SK-N-SH (cell line): Measurements from ENCODE around the gene C19orf47. TPM values are rescaled to one million over a fixed set of nuclear protein-coding genes. Genes with fewer than 3 reads are reported as not detected.

Experiments used
- CTCF ChIA-PET: fragments of 300-600, 350-600 bp; formaldehyde crosslinking; extraction: SDS; loops from one replicate; lab custom pipeline; 2021; lab: Yijun Ruan, JAX
- POLR2A ChIA-PET: fragments of 350-600 bp; sonication (Branson Sonifier 250); formaldehyde crosslinking; extraction: SDS; loops from one replicate; lab custom pipeline; 2020; ENCODE audit warnings: antibody characterized with exemption, inconsistent platforms; lab: Yijun Ruan, JAX
- DNase-seq: peaks from one replicate; pipeline ENCODE4 v3.0.0; 2012
- H2AFZ ChIP-seq: fragments of 200-600 bp; sonication (generic); 2 replicates; pipeline ENCODE4 v1.8.1; 2016; ENCODE audit warnings: antibody characterized with exemption, mild to moderate bottlenecking, low read depth
- H3F3A ChIP-seq: fragments of 200-600 bp; sonication (generic); replicated peaks from 2 replicates; pipeline ENCODE3; 2016; ENCODE audit warnings: antibody characterized with exemption, mild to moderate bottlenecking; ENCODE audit not compliant: insufficient read depth
- H3K27ac ChIP-seq, 2 experiments: fragments of 200-500 bp in 1 of 2; fragments of 200-600 bp in 1 of 2; sonication (Bioruptor generic) in 1 of 2; sonication (generic), shearing (Covaris generic) in 1 of 2; 2 replicates each; pipeline versions ENCODE4 v1.5.1 to v1.6.1; 2014 to 2016; ENCODE audit warnings: low read depth in 2 of 2, inconsistent platforms in 1 of 2, low read length in 1 of 2, mild to moderate bottlenecking in 1 of 2, mixed read lengths in 1 of 2
- H3K27me3 ChIP-seq: fragments of 200-600 bp; sonication (generic), shearing (Covaris generic); 2 replicates; pipeline ENCODE4 v1.6.1; 2016; ENCODE audit warnings: mixed run types; ENCODE audit not compliant: insufficient read depth
- H3K36me3 ChIP-seq, 2 experiments: fragments of 200-500 bp in 1 of 2; fragments of 200-600 bp in 1 of 2; sonication (Bioruptor generic) in 1 of 2; sonication (generic) in 1 of 2; replicated peaks in 1 of 2; 2 replicates each; pipeline versions ENCODE3 to v1.5.1; 2014 to 2016; ENCODE audit warnings: low read length in 1 of 2, mild to moderate bottlenecking in 1 of 2; ENCODE audit not compliant: insufficient read depth in 2 of 2, control insufficient read depth in 1 of 2
- H3K4me1 ChIP-seq, 2 experiments: fragments of 200-500 bp in 1 of 2; fragments of 200-600 bp in 1 of 2; sonication (Bioruptor generic) in 1 of 2; sonication (generic), shearing (Covaris generic) in 1 of 2; 2 replicates each; pipeline versions ENCODE4 v1.5.1 to v1.6.1; 2014 to 2016; ENCODE audit warnings: low read depth in 1 of 2, low read length in 1 of 2, mixed run types in 1 of 2; ENCODE audit not compliant: insufficient read depth in 2 of 2, control insufficient read depth in 1 of 2
- H3K4me2 ChIP-seq: fragments of 200-600 bp; sonication (generic), shearing (Covaris generic); 2 replicates; pipeline ENCODE4 v1.6.1; 2017; ENCODE audit warnings: mixed run types
- H3K4me3 ChIP-seq, 2 experiments: fragments of 200-500 bp in 1 of 2; fragments of 200-600 bp in 1 of 2; sonication (Bioruptor generic) in 1 of 2; sonication (generic), shearing (Covaris generic) in 1 of 2; 2 replicates each; pipeline versions ENCODE4 v1.5.1 to v1.8.1; 2014 to 2016; ENCODE audit warnings: low read depth in 2 of 2, inconsistent platforms in 1 of 2, low read length in 1 of 2, mild to moderate bottlenecking in 1 of 2, mixed read lengths in 1 of 2, moderate library complexity in 1 of 2
- H3K79me2 ChIP-seq: fragments of 200-600 bp; sonication (generic); 2 replicates; pipeline ENCODE4 v1.8.1; 2017; ENCODE audit warnings: mild to moderate bottlenecking; ENCODE audit not compliant: insufficient read depth
- H3K9ac ChIP-seq: fragments of 200-600 bp; sonication (generic); 2 replicates; pipeline ENCODE4 v1.6.1; 2017; ENCODE audit warnings: mixed run types
- H3K9me2 ChIP-seq: fragments of 200-600 bp; sonication (generic); 2 replicates; pipeline ENCODE4 v1.6.1; 2017; ENCODE audit warnings: mixed run types
- H3K9me3 ChIP-seq: fragments of 200-600 bp; sonication (generic); 2 replicates; pipeline ENCODE4 v1.6.1; 2017; ENCODE audit warnings: mixed run types, mild to moderate bottlenecking, moderate library complexity
- H4K20me1 ChIP-seq: fragments of 200-600 bp; sonication (generic); 2 replicates; pipeline ENCODE4 v1.6.1; 2017; ENCODE audit warnings: mild to moderate bottlenecking, mixed run types; ENCODE audit not compliant: insufficient read depth
- CHD2 ChIP-seq: fragments of 150-350 bp; IDR thresholded peaks from 2 replicates; pipeline ENCODE4 v1.6.1; 2018; ENCODE audit warnings: low read length; ENCODE audit not compliant: partially characterized antibody
- ELF1 ChIP-seq: IDR thresholded peaks from 2 replicates; pipeline ENCODE4 v1.4.0; 2012
- EP300 ChIP-seq, 2 experiments: IDR thresholded peaks; 2 replicates each; pipeline versions ENCODE4 v1.4.0 to v1.6.1; 2012; ENCODE audit warnings: borderline replicate concordance in 1 of 2, low read depth in 1 of 2, low read length in 1 of 2
- NFIC ChIP-seq: IDR thresholded peaks from 2 replicates; pipeline ENCODE4 v1.4.0; 2012; ENCODE audit warnings: borderline replicate concordance
- NRF1 ChIP-seq: IDR thresholded peaks from 2 replicates; pipeline ENCODE4 v1.6.1; 2012; ENCODE audit warnings: low read depth, mild to moderate bottlenecking, low read length
- RAD21 ChIP-seq: IDR thresholded peaks from 2 replicates; pipeline ENCODE4 v1.6.1; 2012; ENCODE audit warnings: mild to moderate bottlenecking, low read length
- REST ChIP-seq: IDR thresholded peaks from 2 replicates; pipeline ENCODE4 v1.6.1; 2012; ENCODE audit warnings: mild to moderate bottlenecking, low read depth, low read length, moderate library complexity
- SIN3A ChIP-seq: IDR thresholded peaks from 2 replicates; pipeline ENCODE4 v1.6.1; 2012; ENCODE audit warnings: low read depth, mild to moderate bottlenecking, low read length, moderate library complexity, borderline replicate concordance
- ZBTB33 ChIP-seq: IDR thresholded peaks from 2 replicates; pipeline ENCODE4 v1.4.0; 2012; ENCODE audit warnings: low read depth, borderline replicate concordance
- WGBS: methylation state at CpG from one replicate; pipeline ENCODE4 v1.1.6; 2017; ENCODE audit warnings: low lambda C conversion rate; 5-methylcytosine and 5-hydroxymethylcytosine counted together
- polyA plus RNA-seq, 3 experiments: library from polyadenylated mRNA; depleted of rRNA; stranded (reverse); fragments of >200 nt; gene quantifications; 2 replicates each; pipeline ENCODE4 v1.2.3, GENCODE V29; 2012

Gene C19orf47
- polyA plus RNA-seq, 1 of the 3 experiments (the other 2 are of a cell fraction), result 17.2 TPM

GRCh38 chr19:40322951-40323615 lies 25.1 kb downstream of the C19orf47 start:
- Histone ChIP-seq H3K36me3 (peaks cover 0 to 52% of the 10 kb centered on the region in 2 experiments), H3K4me2 (no peak overlapping the region), H3K9ac (no peak overlapping the region), H3K9me3 (no peaks in the 10 kb centered on the region), H3K4me3 (no peak overlapping the region), H3K27me3 (no peaks in the 10 kb centered on the region), H3K9me2 (no peaks in the 10 kb centered on the region), H4K20me1 (no peaks in the 10 kb centered on the region), H3K4me1 (no peaks in the 10 kb centered on the region), H3K27ac (no peak overlapping the region), H3F3A (no peaks in the 10 kb centered on the region), H2AFZ (no peak overlapping the region), H3K79me2 (no peaks in the 10 kb centered on the region)
- ChIA-PET POLR2A (no interaction called here), CTCF (interaction anchor here (1.9 kb wide), 1 partner anchor 14 kb away, joined by 4 read pairs; no protein-coding TSS in a partner anchor)
- TF ChIP-seq SIN3A (no peak), ZBTB33 (no peak), RAD21 (no peak), CHD2 (no peak), REST (no peak)
- 89% methylated on average over 11 of the region's 15 CpGs for WGBS
- no peak for DNase-seq

DNA sequence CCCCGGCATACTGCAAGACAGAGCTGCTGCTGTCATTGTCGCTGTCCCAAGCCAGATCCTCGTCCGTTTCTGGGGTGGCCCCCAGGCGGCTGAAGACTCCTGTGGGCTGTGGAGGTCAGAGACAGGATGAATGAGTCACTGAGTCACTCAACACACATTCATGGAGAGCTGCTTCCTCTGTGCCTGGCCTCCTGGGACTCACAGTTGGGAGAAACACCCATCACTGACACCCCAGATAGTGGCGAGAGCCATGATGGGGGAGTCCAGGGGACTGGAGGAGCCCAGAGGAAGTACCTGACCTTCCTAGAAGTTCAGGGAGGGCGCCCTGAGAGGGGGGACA lies 26.0 kb downstream of the C19orf47 start:
- H3K4me3 ChIP-seq, result no peak overlapping the region
- H3K9me2 ChIP-seq, result no peaks in the 10 kb centered on the region
- ChIA-PET CTCF (interaction anchor here (0.6 to 1.9 kb wide), 3 partner anchors 13 to 141 kb away, joined by 3 to 4 read pairs (median 3); no protein-coding TSS in a partner anchor), POLR2A (no interaction called here)
- peaks cover 0 to 46% of the 10 kb centered on the region in 2 experiments for H3K36me3 ChIP-seq
- no peaks in the 10 kb centered on the region for H3K9me3 ChIP-seq
- H3K4me1 ChIP-seq, result no peaks in the 10 kb centered on the region
- no peaks in the 10 kb centered on the region for H4K20me1 ChIP-seq
- TF ChIP-seq NRF1 (no peak), CHD2 (no peak), ELF1 (no peak), EP300 (IDR thresholded peaks at IDR 0.05; ENCODE audit: borderline replicate concordance in 1 of 2, low read depth in 1 of 2, low read length in 1 of 2) (no peak), NFIC (no peak)
- no peak overlapping the region for H3K27ac ChIP-seq
- WGBS, result 92% methylated on average over 7 of the region's 7 CpGs
- H3K4me2 ChIP-seq, result no peak overlapping the region
- H3K27me3 ChIP-seq, result no peaks in the 10 kb centered on the region
- DNase-seq, result no peak
- H3K9ac ChIP-seq, result no peak overlapping the region
- no peak overlapping the region for H2AFZ ChIP-seq
- H3F3A ChIP-seq, result no peaks in the 10 kb centered on the region
- no peaks in the 10 kb centered on the region for H3K79me2 ChIP-seq
